ENCODE data around the gene KRT2.
"Not testable (repeated sequence)": the region's sequence is repeated elsewhere in the genome, so short reads cannot be mapped to it uniquely, and the experiment has no call there.

KRT2 gene

DNA sequence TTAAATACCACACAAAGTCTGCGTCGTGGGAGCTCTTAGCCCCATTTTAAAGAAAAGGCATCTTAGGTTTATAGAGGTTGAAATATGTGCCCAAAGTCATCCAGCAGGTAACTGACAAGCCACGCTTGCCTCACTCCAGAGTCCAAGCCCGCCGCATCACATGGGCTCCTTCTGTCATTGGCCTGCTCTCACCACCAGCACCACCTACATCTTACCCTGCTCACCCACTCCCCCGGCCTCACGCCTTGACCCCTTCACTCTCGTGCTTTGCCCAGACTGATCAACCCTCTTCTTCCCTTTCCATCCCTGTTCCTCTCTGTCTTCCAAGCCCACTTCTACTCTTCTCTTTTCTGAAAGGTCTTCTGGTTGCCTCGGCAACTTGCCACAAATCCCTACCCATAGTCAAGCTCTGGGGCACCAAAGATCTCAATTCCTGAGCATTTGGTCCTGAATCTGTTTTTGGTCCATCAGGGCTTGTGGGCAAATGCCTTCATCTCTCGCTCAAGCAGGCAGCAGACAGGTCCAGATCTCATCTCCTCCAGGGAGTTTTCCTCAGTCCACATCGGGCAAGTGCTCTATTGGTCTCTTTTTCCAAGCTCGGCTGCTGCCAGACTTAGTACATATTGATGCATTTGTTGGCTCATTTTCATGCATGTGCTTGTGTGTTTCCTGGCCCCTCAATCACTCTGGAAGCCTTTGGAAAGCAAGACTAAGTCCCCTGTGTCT lies 31.7 kb upstream of the KRT2 start:
- no peak for DNase-seq

DNA sequence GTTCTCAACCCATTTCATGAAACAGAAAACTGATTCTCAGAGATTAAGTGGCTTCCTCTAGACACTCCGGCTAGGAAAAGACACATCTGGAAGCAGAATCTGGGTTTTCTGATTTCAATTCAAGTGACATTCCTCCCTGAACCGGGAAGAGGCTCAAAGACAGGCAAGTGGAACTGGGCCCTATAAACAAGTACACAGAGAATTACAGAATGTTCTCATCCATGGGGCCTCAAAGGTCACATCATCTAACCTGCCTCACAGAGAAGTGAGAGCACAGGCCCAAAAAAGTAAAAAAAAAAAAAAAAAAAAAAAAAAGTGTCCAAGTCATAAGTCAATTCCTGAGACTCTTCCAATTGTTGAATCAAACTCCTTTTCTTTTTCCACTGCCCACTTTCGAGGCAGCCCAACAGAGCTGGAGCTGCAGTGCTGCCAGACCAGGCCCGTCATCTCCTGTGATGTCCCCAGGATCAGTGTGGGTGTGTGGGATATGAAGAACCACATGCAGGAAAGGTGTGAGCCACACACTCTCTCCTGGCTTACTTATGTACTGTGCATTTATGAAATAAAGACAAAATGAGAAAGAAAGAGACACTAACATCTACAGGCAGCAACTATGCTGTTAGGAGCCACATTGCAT lies 31.0 kb upstream of the KRT2 start:
- no peak for DNase-seq

DNA sequence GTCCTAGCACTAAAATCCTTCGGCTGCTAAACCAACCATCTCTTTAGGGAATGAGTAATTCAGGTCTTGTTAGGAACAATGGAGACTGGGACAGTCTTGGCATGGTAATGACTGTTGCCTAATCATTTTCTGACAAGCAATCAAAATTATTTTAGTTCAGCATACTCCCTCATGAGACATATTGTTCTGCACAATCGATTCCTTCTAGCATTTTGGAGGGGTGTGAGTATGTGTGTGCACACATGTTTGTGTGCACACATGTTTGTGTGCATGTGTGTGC lies 30.3 kb upstream of the KRT2 start:
- DNase-seq = no peak

DNA sequence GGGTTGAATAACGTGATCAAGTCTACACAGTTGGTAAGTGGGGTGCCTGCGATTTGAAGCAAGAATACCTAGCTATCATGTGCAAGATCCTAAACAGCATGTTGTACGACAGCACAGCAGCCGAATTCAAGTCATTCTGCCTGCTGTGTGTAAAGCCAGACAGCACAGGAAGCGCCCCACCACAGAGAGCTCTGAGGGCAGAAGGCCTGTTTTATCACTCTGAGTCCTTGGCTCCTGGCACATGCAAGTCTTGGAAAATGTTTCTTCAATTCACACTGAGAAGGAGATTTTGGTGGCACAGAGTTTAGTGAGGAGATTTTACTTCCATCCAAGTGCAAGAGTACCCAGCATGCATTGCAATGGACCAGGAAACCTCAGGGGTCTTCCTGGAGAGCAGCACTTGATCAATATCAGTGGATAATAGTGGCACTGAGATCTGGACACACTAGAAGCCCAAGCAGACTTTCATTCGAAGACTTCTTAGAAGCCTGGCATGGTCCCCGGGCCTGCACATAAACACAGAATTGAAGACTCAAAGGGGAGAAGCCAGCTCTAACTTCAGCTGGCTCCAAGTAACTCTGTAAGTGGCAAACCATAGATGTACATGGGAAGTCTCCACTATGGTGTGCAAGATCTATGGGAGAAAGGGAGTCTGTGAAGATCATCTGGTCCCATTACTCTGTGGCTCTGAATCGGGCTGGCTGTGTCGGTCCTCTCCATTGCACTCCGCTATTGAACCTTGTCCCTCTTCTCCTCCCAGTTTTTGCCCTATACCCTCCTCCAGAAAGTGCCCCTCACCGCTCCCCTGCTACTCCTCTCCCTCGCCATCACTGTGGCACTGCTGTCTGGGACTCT lies 29.7 kb upstream of the KRT2 start:
- DNase-seq = peak; percentile 15 to 24

DNA sequence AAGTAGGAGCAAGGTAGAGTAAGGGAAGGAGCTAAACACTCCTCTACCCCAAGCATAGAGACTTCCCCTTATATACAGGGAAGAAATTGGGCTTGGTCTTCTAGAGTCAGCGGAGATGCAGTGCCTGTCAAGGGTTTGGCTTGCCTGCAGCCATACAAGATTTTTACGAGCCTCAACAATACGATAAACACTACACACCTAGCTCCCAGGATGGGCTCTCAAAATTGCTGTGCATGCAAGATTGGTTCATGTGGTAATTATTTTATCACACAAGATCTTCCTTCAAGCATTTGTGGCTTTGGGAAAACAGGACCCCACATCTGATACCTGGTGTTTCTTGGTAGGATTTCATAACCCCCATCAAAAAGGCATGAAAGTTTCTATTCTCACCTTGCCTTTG lies 28.4 kb upstream of the KRT2 start, which contains the start of gene KRT1:
Gene KRT1 (minus strand): TSS at position 45 of the 400 bp plus-strand sequence. CDS start 59 bp downstream, outside the sequence.
- DNase-seq = no peak

DNA sequence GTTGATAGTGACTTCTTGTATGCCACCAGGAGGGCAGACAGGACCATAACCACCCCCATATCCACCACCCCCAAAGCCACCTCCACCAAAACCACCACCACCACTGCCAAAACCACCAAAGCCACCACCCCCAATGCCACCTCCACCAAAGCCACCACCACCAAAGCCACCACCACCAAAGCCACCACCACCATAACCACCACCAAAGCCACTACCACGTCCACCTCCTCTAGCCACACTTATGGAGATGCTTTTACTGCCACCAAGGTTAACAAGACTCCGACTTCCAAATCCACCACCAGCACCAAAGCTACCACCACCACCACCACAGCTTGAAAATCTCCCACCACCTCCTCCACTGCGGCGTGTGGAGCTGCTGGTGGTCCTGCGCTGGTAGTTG lies 27.9 kb upstream of the KRT2 start:
- DNase-seq = no peak

DNA sequence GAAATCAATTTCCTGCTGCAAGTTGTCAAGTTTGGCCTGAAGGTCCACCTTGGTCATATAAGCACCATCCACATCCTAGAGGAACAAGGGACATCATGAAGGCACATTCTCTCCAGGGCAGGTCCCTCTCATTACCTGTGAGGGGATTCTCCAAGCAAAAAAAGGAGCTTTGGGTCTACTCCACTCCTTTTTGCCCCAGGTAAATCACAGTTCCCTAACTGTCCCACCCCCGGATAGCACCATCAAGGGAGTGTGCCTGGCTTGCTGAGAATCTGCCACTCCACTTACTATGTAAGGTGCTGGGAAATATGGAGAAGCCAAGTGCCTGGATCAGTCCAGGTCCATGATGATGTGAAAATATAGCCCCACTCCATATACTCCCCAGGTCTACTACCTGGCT lies 25.7 kb upstream of the KRT2 start:
- DNase-seq = no peak

DNA sequence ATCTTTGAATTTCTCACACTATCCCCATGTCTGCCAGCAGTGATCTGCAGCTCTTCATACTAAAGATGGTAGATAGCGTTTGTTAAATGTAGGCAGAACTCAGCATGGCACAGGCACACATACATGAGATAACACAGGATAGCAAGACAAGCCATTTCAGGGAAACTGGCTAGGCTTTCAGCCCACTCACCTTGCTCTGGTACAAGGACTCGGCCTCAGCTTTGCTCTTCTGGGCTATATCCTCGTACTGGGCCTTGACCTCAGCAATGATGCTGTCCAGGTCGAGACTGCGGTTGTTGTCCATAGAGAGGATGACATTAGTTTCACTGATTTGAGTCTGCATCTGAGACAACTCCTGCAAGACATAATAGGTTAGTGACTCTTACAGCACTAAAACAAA lies 25.1 kb upstream of the KRT2 start:
- no peak for DNase-seq

DNA sequence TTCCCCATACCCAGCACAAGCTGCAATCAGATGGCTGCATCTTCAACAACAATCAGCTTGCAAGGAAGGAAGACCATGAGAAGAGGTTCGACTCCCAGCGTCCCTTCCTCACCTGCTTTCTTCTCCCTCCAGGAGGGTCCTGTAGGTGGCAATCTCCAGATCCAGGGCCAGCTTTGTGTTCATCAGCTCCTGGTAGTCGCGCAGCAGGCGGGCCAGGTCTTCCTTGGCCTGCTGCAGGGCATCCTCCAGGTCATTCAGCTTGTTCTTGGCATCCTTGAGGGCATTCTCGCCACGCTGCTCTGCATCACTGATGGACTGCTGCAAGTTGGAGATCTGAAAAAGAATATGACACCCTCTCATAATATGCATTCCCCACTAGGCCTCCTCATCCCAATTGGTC lies 24.2 kb upstream of the KRT2 start:
- no peak for DNase-seq

DNA sequence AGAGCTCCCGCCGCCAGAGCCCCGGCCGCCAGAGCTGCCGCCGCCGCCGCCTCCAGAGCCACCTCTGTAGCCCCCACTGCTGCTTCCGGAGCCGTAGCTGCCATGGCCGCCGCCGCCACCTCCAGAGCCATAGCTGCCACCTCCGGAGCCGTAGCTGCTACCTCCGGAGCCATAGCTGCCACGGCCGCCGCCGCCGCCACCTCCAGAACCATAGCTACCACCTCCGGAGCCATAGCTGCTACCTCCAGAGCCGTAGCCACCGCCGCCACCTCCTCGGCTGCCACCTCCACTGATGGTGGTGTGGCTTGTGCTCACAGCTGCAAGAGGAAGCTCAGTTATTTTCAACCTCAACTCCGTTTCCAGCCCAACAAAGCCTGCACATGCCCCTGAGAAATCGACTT lies 23.3 kb upstream of the KRT2 start:
- DNase-seq = no peak

DNA sequence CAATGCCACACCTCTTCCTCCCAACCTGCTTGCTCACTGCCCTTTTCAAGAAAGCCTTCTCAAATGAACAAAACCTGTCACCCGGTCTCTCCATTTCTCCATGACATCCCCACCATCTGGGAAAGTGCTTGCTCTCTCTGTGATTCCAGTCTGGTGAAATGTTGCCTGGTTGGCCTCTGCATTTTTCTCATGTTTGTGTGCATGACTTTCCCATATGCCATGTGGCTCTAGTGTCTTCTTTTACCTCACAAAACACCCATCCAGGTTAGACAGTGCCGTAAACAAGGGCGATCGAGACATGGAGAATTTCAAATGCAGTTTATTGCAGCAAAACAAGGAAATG lies 22.4 kb upstream of the KRT2 start:
- no peak for DNase-seq

DNA sequence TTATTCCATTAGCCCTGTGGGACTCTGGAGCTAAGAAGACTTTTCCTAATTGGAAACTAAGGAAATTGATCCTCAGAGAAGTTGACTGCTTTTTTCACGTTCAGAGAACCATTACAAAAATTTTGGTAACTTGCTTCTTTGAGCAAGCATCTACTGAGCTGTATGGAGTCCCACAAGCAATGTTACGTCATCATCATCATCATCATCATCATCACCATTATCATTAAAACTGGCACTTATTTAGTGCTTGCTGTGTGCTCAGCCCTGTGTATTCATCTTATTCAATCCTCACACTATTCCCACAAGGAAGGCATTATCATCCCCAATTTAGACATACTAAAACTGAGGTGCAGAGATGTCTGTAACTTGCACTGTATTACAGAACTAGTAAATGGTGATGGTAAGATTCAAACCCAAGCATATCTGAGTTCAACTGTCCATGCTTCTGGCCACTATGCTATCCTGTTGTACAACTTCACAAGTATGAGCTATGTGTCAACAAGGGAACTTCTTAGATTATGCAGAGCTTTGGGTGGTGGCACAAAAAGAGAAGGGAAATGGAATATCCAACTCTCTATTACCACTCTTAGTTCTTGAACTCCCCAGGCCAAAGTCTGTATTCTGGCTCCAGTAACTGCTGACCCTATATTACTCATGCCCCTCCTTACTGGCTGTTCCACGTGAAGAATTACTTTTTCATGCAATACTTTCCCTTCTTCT lies 21.9 kb upstream of the KRT2 start:
- DNase-seq = no peak

DNA sequence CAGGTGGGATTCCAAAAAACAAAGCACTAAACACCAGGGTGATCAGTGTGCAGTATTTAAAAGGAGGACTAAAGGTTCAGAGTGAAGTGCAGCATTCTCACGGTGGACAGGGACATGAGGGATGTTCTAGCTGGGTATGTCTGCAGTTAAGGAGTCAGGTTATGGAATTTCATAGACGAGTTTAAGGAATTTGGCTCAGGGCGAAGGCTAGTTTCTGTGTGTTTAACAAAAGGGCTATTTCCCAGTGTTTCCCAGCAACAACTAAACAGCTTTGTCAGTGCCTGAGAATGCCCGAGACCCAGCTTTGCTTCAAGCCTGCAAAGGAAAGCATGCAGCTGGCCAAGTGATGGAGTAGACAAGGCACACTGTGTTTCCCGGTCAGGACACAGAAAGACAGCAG lies 21.2 kb upstream of the KRT2 start:
- DNase-seq = no peak

DNA sequence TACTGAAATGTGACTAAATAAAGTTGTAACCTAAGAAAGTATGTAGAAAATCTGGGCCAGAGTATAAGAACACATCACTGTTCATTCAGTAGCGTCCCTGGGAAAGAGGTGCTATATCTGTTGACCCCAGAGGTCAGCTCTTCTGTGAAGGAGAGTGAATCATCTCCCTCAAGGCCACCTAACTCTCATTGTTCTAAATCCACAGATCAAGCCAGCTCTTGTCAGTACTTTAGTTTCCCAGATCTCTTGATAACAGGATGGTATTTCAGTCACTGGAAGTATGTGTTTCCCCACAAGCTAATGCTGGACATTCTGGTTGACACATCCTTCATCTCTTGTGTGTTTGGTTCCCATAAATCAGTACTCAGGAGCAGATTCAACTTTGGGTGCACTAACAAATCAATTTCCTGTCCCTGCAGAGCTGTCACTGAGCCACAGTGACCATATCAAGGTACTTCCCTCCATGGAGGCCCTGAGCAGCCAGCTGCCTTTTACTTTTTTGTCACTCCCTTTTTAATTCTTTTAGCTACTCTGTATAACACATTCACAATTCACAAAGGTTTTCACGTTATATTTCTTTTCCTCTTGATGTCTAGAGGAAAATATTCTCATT lies 20.4 kb upstream of the KRT2 start:
- DNase-seq = no peak

DNA sequence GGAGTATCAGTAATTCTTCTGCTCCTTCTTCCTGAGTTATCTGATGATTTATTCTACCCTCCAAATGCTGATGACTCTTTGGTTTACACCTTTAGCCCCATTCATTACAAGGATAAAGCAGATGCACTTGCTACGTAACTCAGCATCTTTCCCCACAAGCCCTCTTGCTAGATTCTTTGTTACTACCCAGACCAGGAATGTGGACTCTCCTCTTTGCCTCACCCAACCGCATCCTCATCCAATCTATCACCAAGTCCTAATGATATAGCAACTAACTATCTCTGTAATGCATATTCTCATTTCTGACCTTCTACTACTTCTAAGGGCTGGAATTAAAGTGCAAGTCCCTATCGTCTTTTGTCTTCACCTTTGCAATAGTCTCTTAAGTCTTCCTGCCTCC lies 18.9 kb upstream of the KRT2 start:
- DNase-seq = no peak

DNA sequence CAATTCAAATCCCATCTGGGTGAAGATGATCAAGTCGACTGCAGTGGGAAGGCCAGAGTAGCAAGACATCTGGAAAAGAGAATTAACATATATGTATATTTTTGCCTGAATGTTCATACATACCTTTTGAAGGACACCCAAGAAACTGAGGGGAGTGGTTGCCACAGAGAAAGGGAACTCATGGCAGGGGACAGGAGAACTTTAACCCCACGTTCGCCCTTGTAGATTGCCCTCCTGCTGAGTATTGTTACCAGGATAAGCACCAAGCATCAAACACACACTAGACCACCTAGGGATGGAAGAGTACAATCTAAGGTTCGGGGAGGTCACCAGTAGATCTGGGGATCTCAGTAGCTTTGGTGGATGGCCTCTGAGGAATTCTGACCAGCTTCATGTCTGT lies 18.5 kb upstream of the KRT2 start:
- no peak for DNase-seq

DNA sequence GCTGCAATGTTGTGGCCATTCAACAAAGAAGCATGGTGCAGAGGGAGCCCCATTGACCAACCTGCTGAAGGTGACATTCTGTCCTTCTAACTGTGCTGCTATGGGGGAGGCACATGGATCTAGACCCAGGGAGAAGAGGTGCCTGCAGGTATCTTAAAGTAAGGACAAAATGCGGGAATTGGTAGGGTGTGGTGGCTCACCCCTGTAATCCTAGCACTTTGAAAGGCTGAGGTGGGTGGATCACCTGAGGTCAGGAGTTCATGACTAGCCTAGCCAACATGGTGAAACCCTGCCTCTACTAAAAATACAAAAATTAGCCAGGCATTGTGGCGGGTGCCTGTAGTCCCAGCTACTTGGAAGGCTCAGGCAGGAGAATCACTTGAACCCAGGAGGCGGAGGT lies 17.9 kb upstream of the KRT2 start:
- not testable (repeated sequence) for DNase-seq

DNA sequence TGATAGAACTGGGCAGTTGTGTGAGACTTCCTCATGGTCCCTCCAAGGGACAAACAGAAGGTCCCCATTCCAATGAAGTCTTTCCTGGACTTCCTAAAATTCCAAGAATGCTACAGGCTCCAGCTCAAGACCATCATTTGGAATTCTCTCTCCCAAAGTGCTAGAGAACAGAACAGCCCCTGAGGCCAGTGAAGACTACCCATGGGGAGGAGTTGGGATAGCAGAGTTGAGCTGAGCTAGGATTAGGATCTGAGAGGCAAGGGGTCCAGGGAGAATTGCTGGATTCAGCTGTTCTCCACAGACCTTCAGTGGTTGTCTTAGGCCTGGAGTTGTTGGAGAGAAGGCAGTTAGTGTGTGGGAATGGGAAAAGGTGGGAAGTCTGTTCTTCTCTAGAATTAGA lies 17.4 kb upstream of the KRT2 start:
- no peak for DNase-seq

DNA sequence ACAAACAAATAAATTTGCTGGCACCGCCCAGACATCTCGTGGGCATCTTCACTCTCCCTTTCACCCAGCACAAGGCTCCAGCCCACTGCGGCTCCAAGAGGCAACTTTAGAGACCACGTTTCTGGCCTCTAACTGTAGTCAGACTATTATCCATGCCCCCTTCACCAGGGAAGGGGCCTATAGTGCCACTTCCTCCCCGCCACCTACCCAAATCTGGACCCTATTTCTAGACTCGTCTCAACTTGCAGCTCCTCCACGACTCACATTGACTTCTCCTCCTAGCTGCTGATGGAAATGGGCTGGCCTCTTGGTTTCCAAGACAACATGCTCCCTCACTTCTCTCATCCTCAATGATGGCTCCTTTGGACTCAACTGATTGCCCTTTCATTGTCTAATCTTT lies 15.9 kb upstream of the KRT2 start:
- DNase-seq = no peak

DNA sequence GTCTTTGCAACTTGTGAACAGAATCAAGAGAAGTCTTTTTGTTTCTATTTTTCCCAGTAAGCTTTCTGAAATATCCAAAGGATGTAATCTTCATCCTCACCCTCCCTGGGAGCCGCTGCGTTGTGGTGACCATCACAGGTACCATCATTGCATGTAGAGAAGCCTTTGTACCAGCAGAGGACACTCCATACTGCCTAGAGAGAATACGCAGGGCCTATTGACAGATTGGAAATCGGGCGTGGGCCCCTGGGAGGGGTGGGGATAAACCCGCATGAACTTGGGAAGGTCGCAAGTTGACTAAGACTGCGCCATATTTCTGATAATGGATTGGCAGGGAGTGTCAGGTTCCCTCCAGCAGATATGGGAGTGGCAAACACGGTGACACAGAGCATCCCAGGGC lies 15.5 kb upstream of the KRT2 start:
- no peak for DNase-seq

DNA sequence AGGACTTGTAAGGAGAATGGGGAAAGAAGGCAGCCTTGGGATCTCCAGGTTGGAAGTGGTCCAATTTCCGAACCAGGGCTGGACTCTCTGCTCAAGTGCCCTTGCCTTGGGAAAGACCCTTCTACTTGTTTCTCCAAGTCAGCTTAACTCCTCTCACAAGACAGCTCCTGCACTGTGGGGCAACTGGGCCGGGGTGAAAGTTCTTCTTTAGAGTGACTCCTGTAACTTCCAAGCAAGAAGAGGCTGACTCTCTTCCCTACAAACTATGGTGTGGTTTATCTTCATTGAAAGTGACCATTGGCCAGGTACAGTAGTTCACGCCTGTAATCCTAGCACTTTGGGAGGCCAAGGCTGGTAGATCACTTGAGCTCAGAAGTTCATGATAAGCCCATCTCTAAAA lies 14.5 kb upstream of the KRT2 start:
- DNase-seq = no peak

DNA sequence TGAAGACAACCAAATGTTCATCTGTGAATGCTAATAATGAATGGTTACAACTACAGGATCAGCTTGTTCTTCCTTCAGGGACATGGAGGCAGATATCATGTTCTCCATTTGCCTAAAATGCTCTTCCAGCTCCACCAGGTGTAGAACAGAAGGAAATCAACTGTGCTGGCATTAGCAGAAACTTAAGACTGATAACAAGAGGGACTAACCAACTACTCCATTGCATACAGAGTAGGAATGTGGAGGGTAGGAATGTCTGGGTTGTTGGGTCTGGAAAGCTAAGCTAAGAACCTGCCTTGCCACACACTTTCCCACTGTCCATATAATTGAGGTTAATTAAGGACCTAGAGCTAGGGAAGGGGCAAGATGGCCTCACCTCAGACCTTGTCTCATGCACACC lies 11.4 kb upstream of the KRT2 start:
- no peak for DNase-seq

DNA sequence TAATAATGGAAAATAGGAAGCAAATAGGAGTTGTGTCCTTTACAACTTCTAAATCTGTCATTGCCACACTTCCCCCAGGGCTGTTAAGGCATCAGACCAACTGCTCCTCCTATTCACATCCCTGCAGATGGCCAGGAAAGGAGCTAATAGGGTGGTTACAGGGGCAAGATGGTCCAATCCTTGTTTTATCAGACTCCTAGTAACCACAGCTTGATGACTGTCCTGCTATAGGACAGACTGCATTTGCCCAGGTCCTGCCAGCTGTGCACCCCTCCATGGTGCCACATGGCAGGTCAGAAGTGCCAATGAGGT lies 10.9 kb upstream of the KRT2 start:
- DNase-seq = no peak

All from activated CD4-positive, alpha-beta T cell treated with anti-CD3 and anti-CD28 coated beads, Interleukin-2, amount 50 U/mL, for 48 hours (primary cell).